ENCODE measurements around the gene ABO. TPM values are rescaled to one million over a fixed set of nuclear protein-coding genes. Genes with fewer than 3 reads are reported as not detected.

Gene ABO
- total RNA-seq, 6 experiments from 2014 or later = 0.06 to 0.29 TPM; not detected in 4

GRCh38 chr9:133242241-133242640 lies 32.8 kb downstream of the ABO start:
- TF ChIP-seq POLR2A (IDR thresholded peaks at IDR 0.05) (no peak), CTCF (IDR thresholded peaks at IDR 0.05) (no peak)
- H3K36me3 ChIP-seq = no peaks in the 10 kb centered on the region
- H3K9me3 ChIP-seq = no peaks in the 10 kb centered on the region
- peaks cover 0 to 12% (median 0%) of the 10 kb centered on the region in 4 donors for H3K4me1 ChIP-seq
- H3K27ac ChIP-seq = no peak overlapping the region
- intact Hi-C loops (cut with DNase I) = no loop called here
- DNase-seq (peak in 1 of 3 donors; percentile 11), ATAC-seq (no peak)
- H3K4me3 ChIP-seq = no peak overlapping the region
- whole genome bisulfite sequencing (ENCODE audit: insufficient coverage, low coverage, low lambda C conversion rate, missing lambda C conversion rate) = 71% methylated on average over 13 of the region's 14 CpGs
- no peaks in the 10 kb centered on the region for H3K27me3 ChIP-seq

- WGBS (ENCODE audit: insufficient coverage, low coverage, low lambda C conversion rate, missing lambda C conversion rate) = 61% methylated on average over 8 of the region's 18 CpGs
- intact Hi-C loops (cut with DNase I) = no loop called here
Measured at GRCh38 chr9:133239533-133240090, 35.4 kb downstream of the ABO start.

GRCh38 chr9:133238851-133239532 lies 36.0 kb downstream of the ABO start:
- Histone ChIP-seq H3K4me1 (peaks cover 0 to 12% (median 0%) of the 10 kb centered on the region in 4 donors), H3K27ac (peak overlapping the region in 1 of 3 donors; percentile 81), H3K9me3 (no peaks in the 10 kb centered on the region), H3K36me3 (no peaks in the 10 kb centered on the region), H3K4me3 (peak overlapping the region in 2 of 3 donors; percentile 37 to 46), H3K27me3 (no peaks in the 10 kb centered on the region)
- ATAC-seq (peak; percentile 58 to 77 (median 66)), DNase-seq (peak; percentile 49 to 74 (median 55))
- intact Hi-C loops (cut with DNase I) = no loop called here
- WGBS (ENCODE audit: insufficient coverage, low coverage, low lambda C conversion rate, missing lambda C conversion rate) = 12% methylated on average over 20 of the region's 26 CpGs
- no peak for TF ChIP-seq POLR2A (IDR thresholded peaks at IDR 0.05)
- peak; percentile 36 to 83 (median 42) for TF ChIP-seq CTCF (IDR thresholded peaks at IDR 0.05)

More at GRCh38 chr9:133239533-133240090, 35.4 kb downstream of the ABO start:
- no peaks in the 10 kb centered on the region for H3K9me3 ChIP-seq
- DNase-seq (peak in 1 of 3 donors; percentile 31), ATAC-seq (no peak)
- peak overlapping the region in 1 of 3 donors; percentile 46 for H3K4me3 ChIP-seq
- no peaks in the 10 kb centered on the region for H3K36me3 ChIP-seq
- peaks cover 0 to 12% (median 0%) of the 10 kb centered on the region in 4 donors for H3K4me1 ChIP-seq
- peak overlapping the region in 1 of 3 donors; percentile 81 for H3K27ac ChIP-seq
- no peak for TF ChIP-seq POLR2A (IDR thresholded peaks at IDR 0.05)
- TF ChIP-seq CTCF (IDR thresholded peaks at IDR 0.05) = no peak
- no peaks in the 10 kb centered on the region for H3K27me3 ChIP-seq

GRCh38 chr9:133238272-133238850 lies 36.6 kb downstream of the ABO start:
- TF ChIP-seq CTCF (IDR thresholded peaks at IDR 0.05) = no peak
- TF ChIP-seq POLR2A (IDR thresholded peaks at IDR 0.05) = no peak
- 9% methylated on average over 14 of the region's 25 CpGs for WGBS (ENCODE audit: insufficient coverage, low coverage, low lambda C conversion rate, missing lambda C conversion rate)
- intact Hi-C loops (cut with DNase I) = no loop called here
- Histone ChIP-seq H3K4me3 (peak overlapping the region in 2 of 3 donors; percentile 37 to 46), H3K27ac (peak overlapping the region in 1 of 3 donors; percentile 81), H3K4me1 (peaks cover 0 to 12% (median 0%) of the 10 kb centered on the region in 4 donors), H3K36me3 (no peaks in the 10 kb centered on the region), H3K9me3 (no peaks in the 10 kb centered on the region), H3K27me3 (no peaks in the 10 kb centered on the region)
- peak; percentile 89 to 96 (median 95) for ATAC-seq
- DNase-seq = peak; percentile 68 to 96 (median 70)
